Measurements from ENCODE around the gene S100PBP.
"Not testable (repeated sequence)": the region's sequence is repeated elsewhere in the genome, so short reads cannot be mapped to it uniquely, and the experiment has no call there.

Gene S100PBP

GRCh38 chr1:32905588-32905987 is 88.1 kb downstream of the S100PBP start:
- not testable (repeated sequence) for H3K36me3 ChIP-seq (ENCODE audit: control insufficient read depth, insufficient read depth, low read length); H3K9ac ChIP-seq (ENCODE audit: low read length); H3K9me3 ChIP-seq (ENCODE audit: control insufficient read depth, low read length); H3K27me3 ChIP-seq (ENCODE audit: control insufficient read depth, insufficient read depth, low read length); H3K4me3 ChIP-seq (ENCODE audit: low read length)
- peaks cover 46% of the 10 kb centered on the region for H3K4me1 ChIP-seq (ENCODE audit: control insufficient read depth, insufficient read depth, low read length)

GRCh38 chr1:32906654-32907053 is 89.2 kb downstream of the S100PBP start:
- Histone ChIP-seq H3K27me3 (ENCODE audit: control insufficient read depth, insufficient read depth, low read length) (no peaks in the 10 kb centered on the region), H3K9ac (ENCODE audit: low read length) (no peak overlapping the region), H3K4me1 (ENCODE audit: control insufficient read depth, insufficient read depth, low read length) (peaks cover 40% of the 10 kb centered on the region), H3K36me3 (ENCODE audit: control insufficient read depth, insufficient read depth, low read length) (no peaks in the 10 kb centered on the region), H3K9me3 (ENCODE audit: control insufficient read depth, low read length) (no peaks in the 10 kb centered on the region), H3K4me3 (ENCODE audit: low read length) (no peak overlapping the region)

- Histone ChIP-seq H3K4me3 (ENCODE audit: low read length) (no peak overlapping the region), H3K36me3 (ENCODE audit: control insufficient read depth, insufficient read depth, low read length) (no peaks in the 10 kb centered on the region), H3K9ac (ENCODE audit: low read length) (no peak overlapping the region), H3K9me3 (ENCODE audit: control insufficient read depth, low read length) (no peaks in the 10 kb centered on the region), H3K27me3 (ENCODE audit: control insufficient read depth, insufficient read depth, low read length) (no peaks in the 10 kb centered on the region), H3K4me1 (ENCODE audit: control insufficient read depth, insufficient read depth, low read length) (peaks cover 37% of the 10 kb centered on the region)
These were observed 90.0 kb downstream of the S100PBP start for GRCh38 chr1:32907435-32907834.
